Measurements from ENCODE around the gene TMEM14A.
"Not testable (repeated sequence)": the region's sequence is repeated elsewhere in the genome, so short reads cannot be mapped to it uniquely, and the experiment has no call there.

TMEM14A gene

DNA sequence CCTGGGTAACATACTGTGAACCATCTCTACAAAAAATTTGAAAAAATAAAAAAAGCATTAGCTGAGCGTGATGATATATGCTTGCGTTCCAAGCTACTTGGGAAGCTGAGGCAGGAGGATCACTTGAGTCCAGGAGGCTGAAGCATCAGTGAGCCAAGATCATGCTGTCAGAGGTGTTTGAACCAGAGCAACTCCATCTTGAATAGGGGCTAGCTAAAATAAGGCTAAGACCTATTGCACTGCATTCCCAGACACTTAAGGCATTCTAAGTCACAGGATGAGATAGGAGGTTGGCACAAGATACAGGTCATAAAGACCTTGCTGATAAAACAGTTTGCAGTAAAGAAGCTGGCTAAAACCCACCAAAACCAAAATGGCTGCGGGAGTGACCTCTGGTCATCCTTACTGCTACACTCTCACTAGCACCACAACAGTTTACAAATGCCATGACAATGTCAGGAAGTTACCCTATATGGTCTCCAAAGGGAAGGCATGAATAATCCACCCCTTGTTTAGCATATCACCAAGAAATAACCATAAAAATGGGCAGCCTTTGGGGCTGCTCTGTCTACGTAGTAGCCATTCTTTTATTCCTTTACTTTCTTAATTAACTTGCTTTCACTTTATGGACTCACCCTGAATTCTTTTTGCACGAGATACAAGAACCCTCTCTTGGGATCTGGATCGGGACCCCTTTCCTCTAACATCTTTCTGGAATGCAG, 34.0 kb downstream of the TMEM14A start:
- not testable (repeated sequence) for DNase-seq

DNA sequence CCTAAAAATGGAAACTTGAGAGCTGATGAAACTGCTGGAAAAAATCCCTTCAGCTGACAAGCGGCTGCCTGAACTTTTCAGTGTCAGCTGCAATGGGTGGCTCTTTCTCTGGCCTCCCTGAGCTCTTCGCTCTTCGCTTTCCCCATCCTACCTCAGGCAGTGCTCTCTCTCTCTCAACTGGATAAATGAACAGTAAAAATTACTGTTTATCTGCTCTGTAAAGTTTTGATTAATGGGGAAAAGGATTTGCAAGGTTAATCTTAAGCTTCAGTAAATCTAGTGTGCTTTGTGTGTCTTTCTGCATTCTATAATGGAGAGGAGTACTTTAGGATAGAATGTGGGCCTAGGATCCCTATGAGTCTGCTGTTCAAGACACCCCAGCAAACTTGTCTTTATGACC, 35.1 kb downstream of the TMEM14A start:
- no peak for DNase-seq

DNA sequence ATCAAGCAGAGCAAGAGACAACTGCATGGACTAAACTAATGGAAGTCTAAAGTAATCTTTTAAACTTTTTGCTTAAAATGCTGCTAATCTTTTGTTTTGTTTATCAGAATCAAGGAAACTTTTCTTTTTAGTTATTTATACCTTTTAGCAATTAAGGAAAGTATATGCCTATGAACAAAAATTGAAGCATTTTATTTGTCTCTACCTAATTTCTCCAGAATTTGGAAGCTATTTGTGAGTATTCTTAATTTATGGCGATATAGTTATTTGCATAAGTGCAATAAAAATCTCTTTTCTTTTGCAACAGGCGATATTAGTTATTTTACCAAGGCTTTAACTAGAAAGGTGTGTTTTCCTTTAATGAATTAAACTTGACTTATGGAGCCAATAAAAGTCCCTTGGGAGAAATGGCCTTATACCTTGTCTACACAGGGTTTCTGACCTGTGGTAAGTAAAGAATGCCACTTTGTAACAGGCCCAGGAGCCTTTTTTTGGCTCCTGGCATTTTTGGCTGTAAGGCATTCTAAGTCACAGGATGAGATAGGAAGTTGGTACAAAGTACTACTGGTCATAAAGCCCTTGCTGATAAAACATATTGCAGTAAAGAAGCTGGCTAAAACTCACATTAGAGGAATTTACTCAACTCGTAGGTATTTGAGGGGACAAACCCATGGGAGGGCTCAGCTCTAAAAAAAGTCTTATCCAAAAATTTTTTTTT, 37.2 kb downstream of the TMEM14A start:
- no peak for DNase-seq

DNA sequence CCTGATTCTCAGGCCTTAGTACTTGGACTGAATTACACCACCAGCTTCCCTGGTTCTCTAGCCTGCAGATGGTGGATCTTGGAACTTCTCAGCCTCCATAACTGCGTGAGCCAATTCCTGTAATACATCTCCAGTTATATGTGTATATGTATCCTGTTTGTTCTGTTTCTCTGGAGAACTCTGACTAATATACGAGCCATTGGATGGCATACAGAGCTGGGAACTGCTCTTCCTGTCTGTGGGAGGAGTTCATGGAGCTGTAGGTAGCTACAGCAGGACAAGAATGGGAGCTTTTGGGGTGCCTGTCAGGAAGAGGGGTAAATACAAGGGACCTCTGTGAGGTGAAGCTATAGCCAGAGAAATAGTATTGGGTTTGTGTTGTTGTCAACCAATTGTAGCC, 41.2 kb downstream of the TMEM14A start:
- no peak for DNase-seq

DNA sequence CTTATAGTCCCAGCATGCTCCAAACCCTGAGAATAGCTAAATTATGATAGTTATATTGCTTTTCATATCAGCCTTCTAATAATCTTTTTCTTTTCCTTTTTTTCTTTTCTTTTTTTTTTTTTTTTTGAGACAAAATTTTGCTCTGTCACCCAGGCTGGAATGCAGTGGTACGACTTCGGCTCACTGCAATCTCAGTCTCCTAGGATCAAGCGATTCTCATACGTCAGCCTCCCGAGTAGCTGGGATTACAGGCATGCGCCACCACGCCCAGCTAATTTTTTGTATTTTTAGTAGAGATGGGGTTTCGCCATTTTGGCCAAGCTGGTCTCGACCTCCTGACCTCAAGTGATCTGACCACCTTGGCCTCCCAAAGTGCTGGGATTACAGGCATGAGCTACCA, 43.8 kb downstream of the TMEM14A start:
- not testable (repeated sequence) for DNase-seq

DNA sequence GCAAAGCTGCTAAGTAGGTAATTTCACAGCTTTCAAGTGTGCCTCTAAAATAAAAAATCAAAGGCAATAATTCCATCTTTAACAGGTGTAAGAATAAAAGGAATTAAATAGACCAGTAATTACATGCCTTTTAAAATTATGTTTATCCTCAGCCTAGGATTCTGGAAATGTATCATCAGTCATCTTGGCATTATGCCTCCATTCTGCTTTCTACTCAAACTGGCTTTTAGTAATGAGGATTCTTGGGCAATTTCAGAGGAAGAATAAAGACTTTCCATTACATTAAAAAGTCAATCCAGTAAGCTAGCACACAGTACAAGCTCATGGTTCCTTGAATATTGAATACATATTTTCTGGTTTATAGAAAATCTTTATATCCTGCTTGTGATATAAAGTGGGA, 47.6 kb downstream of the TMEM14A start:
- DNase-seq: no peak

DNA sequence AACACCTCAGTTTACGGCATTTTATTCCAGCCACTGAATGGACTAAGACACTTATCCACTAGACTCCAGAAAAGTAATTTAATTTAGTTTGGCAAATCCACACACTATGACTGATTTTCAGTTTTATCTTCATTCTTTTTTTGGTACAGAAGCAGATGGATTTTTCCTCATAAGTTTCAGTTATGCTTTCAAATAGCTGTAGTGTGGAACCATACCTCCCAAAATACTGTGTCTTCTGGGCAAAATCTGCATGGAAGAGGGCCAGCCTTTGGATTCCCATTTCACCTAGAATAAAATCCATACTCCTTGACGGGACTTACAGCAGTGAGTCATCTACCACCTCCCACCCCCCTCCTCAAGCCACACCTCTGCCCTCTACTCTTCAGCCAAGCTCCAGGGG, 49.4 kb downstream of the TMEM14A start:
- DNase-seq: no peak

DNA sequence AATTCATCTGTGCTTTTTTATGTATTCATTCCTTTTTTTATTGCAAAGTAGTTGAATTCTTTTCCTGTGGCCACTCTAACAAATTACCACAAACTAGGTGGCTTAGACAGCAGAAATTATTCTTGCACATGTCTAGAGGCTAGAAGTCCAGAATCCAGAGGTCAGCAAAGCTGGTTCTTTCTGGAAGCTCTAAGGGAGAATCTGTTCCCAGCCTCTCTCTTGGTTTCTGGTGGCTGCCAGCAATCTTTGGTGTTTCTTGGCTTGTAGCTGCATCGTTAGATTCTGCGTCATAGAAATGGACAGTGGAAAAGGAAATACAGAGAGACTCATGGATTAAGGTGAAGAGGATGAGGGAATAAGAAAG, 53.1 kb downstream of the TMEM14A start:
- DNase-seq: no peak

DNA sequence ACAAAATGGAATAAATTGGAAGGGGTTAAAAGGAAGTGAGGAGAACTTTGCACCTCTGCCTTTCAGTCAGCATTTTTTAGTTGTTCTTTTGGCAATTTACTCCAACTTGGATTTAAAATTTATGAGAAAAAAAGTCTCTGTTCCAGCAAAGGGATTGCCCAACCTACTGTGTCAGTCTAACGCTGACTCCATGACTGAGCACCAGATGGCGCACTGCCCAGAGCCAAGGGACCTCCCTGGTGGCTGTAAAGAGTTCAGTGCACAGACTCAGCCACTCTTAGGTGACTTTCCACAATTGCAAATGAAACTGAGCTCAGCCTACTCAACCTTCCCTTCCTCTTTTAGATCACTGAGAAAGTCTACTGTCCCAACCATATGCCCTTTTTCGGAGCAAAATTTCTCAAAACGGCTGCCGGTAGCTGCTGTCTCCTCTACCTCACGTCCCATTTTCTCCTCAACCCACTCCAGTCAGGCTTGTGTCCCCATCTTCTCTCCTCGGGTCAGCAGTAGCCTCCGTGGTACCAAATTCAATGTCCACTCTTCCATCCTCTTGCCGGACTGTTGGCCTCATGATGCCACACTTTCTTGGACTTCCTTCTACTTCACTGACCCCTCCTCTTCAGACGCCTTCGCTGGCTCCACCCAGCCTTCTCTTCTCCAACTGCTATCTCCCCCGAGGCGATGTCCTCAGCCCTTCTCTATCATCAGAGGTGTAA, 53.7 kb downstream of the TMEM14A start:
- DNase-seq: peak; percentile 4

DNA sequence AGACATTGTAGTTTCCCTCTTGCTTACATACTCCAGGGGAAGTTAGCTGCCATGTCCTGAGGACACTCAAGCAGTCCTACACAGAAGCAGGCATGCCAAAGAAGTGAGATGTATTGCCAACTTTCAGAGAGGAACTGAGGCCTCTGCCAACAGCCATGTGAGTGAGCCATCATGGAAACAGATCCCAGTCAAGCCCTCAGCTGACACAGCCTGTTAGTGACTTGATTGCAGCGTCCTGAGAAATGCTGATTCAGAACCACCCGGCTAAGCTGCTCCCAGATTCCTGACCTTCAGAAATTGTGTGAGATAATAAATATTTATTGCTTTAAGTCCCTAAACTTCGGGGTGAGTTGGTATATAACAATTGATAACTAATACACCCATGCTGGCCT, 54.2 kb downstream of the TMEM14A start:
- DNase-seq: no peak

DNA sequence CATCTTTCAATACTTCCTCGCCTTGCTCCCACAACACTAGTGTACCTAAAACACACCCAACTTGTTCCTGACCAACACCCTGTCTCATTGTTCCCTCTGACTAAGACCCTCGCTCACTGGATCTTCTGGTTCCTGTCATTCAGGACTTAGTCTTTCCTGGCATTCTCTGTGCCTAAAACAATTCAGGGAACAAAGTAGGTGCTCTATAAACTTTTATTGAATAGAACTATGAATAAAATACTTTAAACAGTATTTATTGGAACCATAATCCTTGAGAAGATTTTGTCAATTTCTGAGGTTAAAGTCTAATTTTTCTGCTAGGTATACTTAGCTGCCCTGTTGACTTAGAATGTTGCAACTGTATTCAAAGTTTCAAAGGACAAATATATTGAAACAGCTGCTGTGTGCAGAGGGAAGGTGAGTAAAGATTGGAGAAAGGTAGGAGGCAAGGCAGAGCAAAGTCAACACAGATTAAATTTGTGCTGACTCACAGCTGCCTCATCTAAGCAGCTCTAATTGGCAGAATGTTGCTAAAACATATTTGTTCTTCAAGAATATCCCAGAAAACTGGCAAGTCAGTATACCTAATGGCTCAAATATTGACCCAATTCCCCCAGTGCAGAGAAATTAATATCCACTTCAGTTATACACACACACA, 54.8 kb downstream of the TMEM14A start:
- no peak for DNase-seq

DNA sequence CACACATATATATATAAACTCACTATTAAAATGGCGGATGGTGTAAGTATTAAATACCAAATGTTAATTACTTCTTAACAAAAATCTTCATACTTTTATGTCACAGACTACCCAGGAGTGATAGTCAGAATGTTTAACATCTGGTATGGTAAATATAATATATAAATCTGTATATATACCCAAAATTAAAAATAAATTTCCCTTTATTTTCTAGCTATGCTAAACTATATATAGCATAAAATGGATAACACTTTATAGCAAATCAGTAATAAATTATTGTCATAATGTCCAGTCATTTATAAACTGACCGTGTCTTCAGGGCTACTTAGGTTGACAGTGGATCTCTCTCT, 55.3 kb downstream of the TMEM14A start:
- no peak for DNase-seq

DNA sequence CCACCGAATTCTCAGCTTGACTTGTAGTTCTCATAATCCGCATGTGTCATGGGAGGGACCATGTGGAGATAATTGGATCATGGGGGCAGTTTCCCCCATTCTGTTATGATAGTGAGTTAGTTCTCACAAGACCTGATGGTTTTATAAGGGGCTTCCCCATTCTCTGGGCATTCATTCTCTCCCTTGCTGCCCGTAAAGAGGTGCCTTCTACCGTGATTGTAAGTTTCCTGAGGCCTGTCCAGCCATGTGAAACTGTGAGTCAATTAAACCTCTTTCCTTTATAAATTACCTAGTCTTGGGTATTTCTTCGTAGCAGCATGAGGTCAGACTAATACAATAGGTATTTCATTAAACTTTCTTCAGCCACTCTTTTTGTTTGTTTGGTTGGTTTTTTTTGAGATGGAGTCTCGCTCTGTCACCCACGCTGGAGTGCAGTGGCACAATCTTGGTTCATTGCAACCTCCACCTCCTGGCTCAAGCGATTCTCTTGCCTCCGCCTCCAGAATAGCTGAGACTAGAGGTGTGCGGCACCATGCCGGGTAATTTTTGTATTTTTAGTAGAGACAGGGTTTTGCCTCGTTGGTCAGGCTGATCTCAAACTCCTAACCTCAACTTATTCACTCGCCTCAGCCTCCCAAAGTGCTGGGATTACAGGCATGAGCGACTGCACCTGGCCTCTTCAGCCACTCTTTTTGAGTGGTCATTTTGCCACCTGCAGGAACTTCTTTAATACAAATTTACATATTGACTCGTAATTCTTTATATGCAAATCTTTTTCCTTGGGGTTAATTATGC, 56.0 kb downstream of the TMEM14A start:
- no peak for DNase-seq

DNA sequence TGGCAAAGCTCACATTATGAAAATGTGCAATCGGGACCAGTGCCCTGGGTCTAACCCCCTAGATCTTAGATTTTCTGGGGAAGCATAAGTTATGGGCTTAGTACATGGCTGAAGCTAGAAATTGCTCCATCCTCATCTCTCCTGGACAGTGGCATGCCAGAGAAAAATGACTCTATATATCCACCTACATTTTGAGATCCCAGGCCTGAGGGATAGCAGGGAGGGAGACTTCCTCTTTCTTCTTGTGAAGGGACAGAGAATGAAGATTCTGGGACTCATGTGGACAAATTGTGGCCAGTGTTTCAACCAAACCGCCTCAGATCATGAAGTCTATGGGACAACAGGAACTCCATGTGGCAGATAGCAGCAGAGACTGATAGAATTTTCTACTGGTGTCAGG, 57.0 kb downstream of the TMEM14A start:
- no peak for DNase-seq

DNA sequence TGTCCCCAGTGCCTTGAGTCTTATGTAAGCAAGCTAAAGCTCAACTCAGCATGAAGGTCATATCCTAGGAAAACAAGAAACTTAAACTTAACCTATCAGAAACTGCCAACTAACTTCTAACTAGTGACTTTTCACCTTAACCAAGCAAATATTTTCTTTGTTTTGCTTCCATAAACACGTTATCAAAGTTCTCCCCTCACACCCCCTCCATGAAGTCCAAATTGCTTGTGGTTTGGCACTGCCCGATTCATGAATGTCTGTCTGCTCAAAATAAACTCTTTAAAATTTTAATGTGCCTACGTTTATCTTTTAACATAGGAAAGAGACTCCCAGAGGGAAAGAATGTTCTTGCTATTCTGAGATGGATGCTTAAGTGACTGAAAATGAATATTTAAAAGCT, 57.5 kb downstream of the TMEM14A start:
- DNase-seq: no peak

DNA sequence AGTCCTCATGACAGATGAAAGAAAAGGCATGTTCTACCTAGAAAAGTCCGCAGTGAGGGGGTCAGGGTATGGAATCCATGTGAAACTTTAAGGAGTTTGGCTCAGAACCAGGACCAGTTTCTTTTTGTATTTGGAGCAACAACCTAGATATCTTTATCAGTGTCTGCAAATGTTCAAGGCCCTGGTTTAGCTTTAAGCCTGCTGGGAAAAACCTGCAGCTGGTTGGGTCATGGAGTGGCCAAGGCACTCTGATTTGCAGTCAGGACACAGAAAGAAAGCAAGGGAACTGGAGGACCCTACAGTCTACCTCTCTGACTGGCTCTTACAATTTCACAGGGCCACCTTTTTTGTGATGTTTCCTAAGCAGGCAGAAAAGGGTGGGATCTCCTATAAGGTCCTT, 58.7 kb downstream of the TMEM14A start:
- DNase-seq: no peak

DNA sequence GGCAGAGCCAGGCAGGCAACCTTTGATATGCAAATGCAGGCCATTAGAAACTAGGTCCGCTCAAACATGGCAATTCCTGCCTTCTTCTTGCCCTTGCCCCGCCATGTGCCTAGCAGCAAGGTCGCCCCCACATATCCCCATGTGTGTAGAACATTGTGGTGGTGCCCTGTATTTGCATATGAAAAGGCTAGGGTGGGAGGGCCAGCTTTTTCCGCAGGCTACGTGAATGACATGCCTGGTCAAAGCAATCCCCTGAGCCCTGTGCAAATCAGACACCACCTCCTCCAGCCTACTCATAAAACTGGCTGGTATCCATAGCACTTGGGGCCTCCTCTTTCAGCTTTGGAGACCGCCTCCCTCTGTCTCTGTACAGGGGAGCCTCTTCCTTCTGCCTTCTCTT, 60.8 kb downstream of the TMEM14A start:
- no peak for DNase-seq

DNA sequence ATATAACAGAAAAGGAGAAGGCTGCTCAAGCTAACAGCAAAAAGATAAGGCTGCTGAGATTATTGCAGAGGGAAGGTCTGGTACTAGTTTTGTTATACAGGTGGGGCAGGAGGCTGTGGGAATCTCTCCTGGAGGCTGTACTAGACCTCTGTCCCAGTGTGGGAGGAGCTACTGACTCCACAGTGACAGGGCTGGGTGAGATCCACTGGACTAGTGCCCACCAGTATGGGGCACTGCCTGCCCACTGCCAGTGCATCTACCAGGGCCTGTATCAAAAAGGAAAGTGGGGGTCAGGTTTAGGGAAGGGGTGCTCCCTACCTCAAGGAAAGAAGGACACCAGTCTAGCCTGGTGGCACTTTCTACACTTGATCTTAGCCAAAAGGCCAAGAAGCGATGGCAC, 62.3 kb downstream of the TMEM14A start:
- DNase-seq: no peak

DNA sequence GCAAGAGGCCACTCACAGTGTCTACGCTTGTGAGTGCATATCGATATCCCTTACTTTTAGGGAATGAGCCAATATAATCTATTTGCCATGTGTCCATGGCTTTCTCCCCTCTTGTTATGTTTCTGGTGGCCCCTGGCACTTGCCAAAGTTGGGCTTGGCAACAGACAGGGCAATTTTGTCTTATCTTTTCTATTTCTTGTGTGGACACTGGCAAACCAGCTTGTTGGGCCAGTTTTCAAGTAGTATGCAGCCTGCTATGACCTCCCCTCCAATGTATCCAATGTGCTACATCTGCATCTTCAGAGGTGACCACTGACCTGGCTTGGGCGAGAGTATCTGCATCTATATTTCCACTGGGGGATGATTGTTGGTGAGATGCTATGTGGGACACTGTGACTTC, 63.2 kb downstream of the TMEM14A start:
- no peak for DNase-seq

DNA sequence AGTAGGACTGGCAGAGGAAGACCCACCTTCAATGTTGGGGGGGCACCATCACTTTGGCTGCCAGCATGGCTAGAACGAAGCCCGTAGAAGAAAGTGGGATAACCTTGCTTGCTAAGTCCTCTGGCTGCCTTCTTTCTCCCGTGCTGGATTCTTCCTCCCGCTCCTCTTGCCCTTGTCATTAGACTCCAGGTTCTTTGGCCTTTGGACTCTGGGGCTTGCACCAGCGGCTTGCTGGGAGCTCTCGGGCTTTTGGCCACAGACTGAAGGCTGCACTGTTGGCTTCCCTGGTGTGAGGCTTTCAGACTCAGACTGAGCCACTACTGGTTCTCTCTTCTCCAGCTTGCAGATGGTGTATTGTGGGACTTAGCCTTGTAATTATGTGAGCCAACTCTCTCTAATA, 64.2 kb downstream of the TMEM14A start:
- DNase-seq: no peak

DNA sequence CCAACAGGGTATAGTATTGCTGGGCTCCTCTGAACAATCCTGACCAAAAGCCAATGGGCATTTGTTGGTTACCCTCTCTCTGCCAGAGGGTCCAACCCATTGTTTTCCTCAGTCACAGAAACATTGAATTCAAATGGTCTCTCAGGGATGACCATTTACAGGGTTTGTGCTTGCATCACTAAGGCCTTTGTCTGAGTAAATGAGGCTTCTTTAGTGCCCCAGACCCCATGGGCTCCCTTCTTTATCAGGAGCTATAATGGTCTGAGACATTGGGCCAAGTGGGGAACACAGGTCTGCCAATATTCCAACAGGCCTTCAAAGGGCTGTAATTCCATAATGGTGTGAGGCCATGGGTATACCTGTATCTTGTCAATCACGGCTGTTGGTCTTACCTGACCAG, 65.2 kb downstream of the TMEM14A start:
- no peak for DNase-seq

All from NCI-H2171 (cell line).